GM18951 (cell line): ENCODE data around the gene KLRC2.
"Not testable (repeated sequence)": the region's sequence is repeated elsewhere in the genome, so short reads cannot be mapped to it uniquely, and the experiment has no call there.

ENCODE experiments used
- POLR2A ChIP-seq: IDR thresholded peaks from 4 replicates; pipeline ENCODE4 v1.6.1; 2011; ENCODE audit warnings: mild to moderate bottlenecking; ENCODE audit not compliant: insufficient read length, insufficient read depth; ENCODE audit errors: extremely low read depth
- in situ Hi-C: fragments of 300-500 bp; cut with MboI; formaldehyde crosslinking; loops from one replicate; pipeline ENCODE4 v1.12.0; 2022; ENCODE audit warnings: low sequenced_read_pairs, mixed read lengths, inconsistent platforms; ENCODE audit not compliant: unreplicated experiment

Gene KLRC2

GRCh38 chr12:10388624-10389413 lies 47.0 kb downstream of the KLRC2 start:
- TF ChIP-seq POLR2A: no peak
- in situ Hi-C loops: no loop called here

GRCh38 chr12:10387498-10387897 lies 48.3 kb downstream of the KLRC2 start:
- in situ Hi-C loops: not testable (repeated sequence)

- TF ChIP-seq POLR2A: no peak
- in situ Hi-C loops: no loop called here
Measured at GRCh38 chr12:10386857-10387256, 49.0 kb downstream of the KLRC2 start.

GRCh38 chr12:10385166-10385613 lies 50.6 kb downstream of the KLRC2 start:
- no peak for TF ChIP-seq POLR2A

GRCh38 chr12:10384191-10384590 lies 51.6 kb downstream of the KLRC2 start:
- no peak for TF ChIP-seq POLR2A
- in situ Hi-C loops: no loop called here

More at GRCh38 chr12:10385166-10385613, 50.6 kb downstream of the KLRC2 start:
- in situ Hi-C loops: no loop called here

- no peak for TF ChIP-seq POLR2A
- in situ Hi-C loops: no loop called here
Measured at GRCh38 chr12:10381928-10382628, 53.7 kb downstream of the KLRC2 start.
